ENCODE data around the gene SUSD1. TPM values are rescaled to one million over a fixed set of nuclear protein-coding genes. Genes with fewer than 3 reads are reported as not detected.
A peak's percentile ranks its signal among the peaks of the same experiment; 100 is the strongest.

SUSD1 gene
- total RNA-seq, 1 donor from 2014 or later: 41.1 TPM

GRCh38 chr9:112097712-112098688 lies 77.1 kb downstream of the SUSD1 start:
- peak; percentile 58 for DNase-seq (ENCODE audit: low spot score, unreplicated experiment)
- H3K4me1 Mint-ChIP-seq (ENCODE audit: low read depth): peaks cover 13% of the 10 kb centered on the region
- peak; percentile 94 for TF ChIP-seq CTCF (IDR thresholded peaks at IDR 0.05; ENCODE audit: unreplicated experiment)
- H3K4me3 Mint-ChIP-seq (ENCODE audit: low read depth): no peak overlapping the region
- H3K27ac Mint-ChIP-seq: peak overlapping the region; percentile 67
- peaks cover 3% of the 10 kb centered on the region for H3K9me3 Mint-ChIP-seq (ENCODE audit: low read depth)
- H3K36me3 Mint-ChIP-seq (ENCODE audit: insufficient read depth): peaks cover 29% of the 10 kb centered on the region
- no peaks in the 10 kb centered on the region for H3K27me3 Mint-ChIP-seq

GRCh38 chr9:112094948-112095681 lies 80.0 kb downstream of the SUSD1 start:
- DNase-seq (ENCODE audit: low spot score, unreplicated experiment): no peak
- peaks cover 13% of the 10 kb centered on the region for H3K4me1 Mint-ChIP-seq (ENCODE audit: low read depth)
- H3K9me3 Mint-ChIP-seq (ENCODE audit: low read depth): peaks cover 3% of the 10 kb centered on the region
- peaks cover 24% of the 10 kb centered on the region for H3K36me3 Mint-ChIP-seq (ENCODE audit: insufficient read depth)
- peak overlapping the region; percentile 54 for H3K27ac Mint-ChIP-seq
- H3K27me3 Mint-ChIP-seq: no peaks in the 10 kb centered on the region
- H3K4me3 Mint-ChIP-seq (ENCODE audit: low read depth): no peak overlapping the region
- TF ChIP-seq CTCF (IDR thresholded peaks at IDR 0.05; ENCODE audit: unreplicated experiment): no peak

- Mint-ChIP-seq H3K4me1 (ENCODE audit: low read depth) (peaks cover 13% of the 10 kb centered on the region), H3K9me3 (ENCODE audit: low read depth) (peaks cover 3% of the 10 kb centered on the region), H3K4me3 (ENCODE audit: low read depth) (no peak overlapping the region), H3K27ac (no peak overlapping the region), H3K36me3 (ENCODE audit: insufficient read depth) (peaks cover 23% of the 10 kb centered on the region), H3K27me3 (no peaks in the 10 kb centered on the region)
- TF ChIP-seq CTCF (IDR thresholded peaks at IDR 0.05; ENCODE audit: unreplicated experiment): no peak
- DNase-seq (ENCODE audit: low spot score, unreplicated experiment): no peak
These were observed 80.9 kb downstream of the SUSD1 start for GRCh38 chr9:112094241-112094640.

GRCh38 chr9:112093870-112094216 lies 81.3 kb downstream of the SUSD1 start:
- Mint-ChIP-seq H3K27me3 (no peaks in the 10 kb centered on the region), H3K36me3 (ENCODE audit: insufficient read depth) (peaks cover 24% of the 10 kb centered on the region), H3K9me3 (ENCODE audit: low read depth) (peaks cover 3% of the 10 kb centered on the region), H3K4me3 (ENCODE audit: low read depth) (no peak overlapping the region), H3K27ac (no peak overlapping the region), H3K4me1 (ENCODE audit: low read depth) (peaks cover 13% of the 10 kb centered on the region)
- TF ChIP-seq CTCF (IDR thresholded peaks at IDR 0.05; ENCODE audit: unreplicated experiment): no peak
- DNase-seq (ENCODE audit: low spot score, unreplicated experiment): no peak

GRCh38 chr9:112093147-112093869 lies 81.8 kb downstream of the SUSD1 start:
- no peaks in the 10 kb centered on the region for H3K27me3 Mint-ChIP-seq
- no peak overlapping the region for H3K27ac Mint-ChIP-seq
- H3K36me3 Mint-ChIP-seq (ENCODE audit: insufficient read depth): peaks cover 26% of the 10 kb centered on the region
- TF ChIP-seq CTCF (IDR thresholded peaks at IDR 0.05; ENCODE audit: unreplicated experiment): no peak
- no peak overlapping the region for H3K4me3 Mint-ChIP-seq (ENCODE audit: low read depth)
- peaks cover 11% of the 10 kb centered on the region for H3K4me1 Mint-ChIP-seq (ENCODE audit: low read depth)
- no peak for DNase-seq (ENCODE audit: low spot score, unreplicated experiment)
- H3K9me3 Mint-ChIP-seq (ENCODE audit: low read depth): peaks cover 3% of the 10 kb centered on the region

Measured in progenitor cell of endocrine pancreas (in vitro differentiated cells).